Transverse colon (tissue), 4 donors: Measurements from ENCODE around the gene RDX. TPM values are rescaled to one million over a fixed set of nuclear protein-coding genes. Genes with fewer than 3 reads are reported as not detected.

Experiments
- DNase-seq: peaks from one replicate; pipeline ENCODE4 v3.0.0-alpha.2; 2019
- H3K27ac ChIP-seq, 4 donors: fragments of 200-600 bp; sonication (generic); 2 replicates each; pipeline ENCODE4 v1.5.1; 2016 to 2018; ENCODE audit warnings: inconsistent platforms in 4 of 4
- H3K27me3 ChIP-seq: fragments of 200-600 bp; sonication (generic); 2 replicates; pipeline ENCODE4 v1.5.1; 2017; ENCODE audit warnings: inconsistent platforms
- H3K36me3 ChIP-seq, 4 donors: fragments of 200-600 bp; sonication (generic); 2 replicates each; pipeline ENCODE4 v1.5.1; 2017 to 2019; ENCODE audit warnings: inconsistent platforms in 4 of 4
- H3K4me1 ChIP-seq, 4 donors: fragments of 200-600 bp; sonication (generic); 2 replicates each; pipeline ENCODE4 v1.5.1; 2017 to 2020; ENCODE audit warnings: inconsistent platforms in 4 of 4
- H3K4me3 ChIP-seq, 4 donors: fragments of 200-600 bp; sonication (generic); 1 replicate in 1 of 4; 2 replicates in 3 of 4; pipeline versions ENCODE4 v1.5.1 to v1.6.1; 2017 to 2019; ENCODE audit warnings: inconsistent platforms in 4 of 4
- H3K9me3 ChIP-seq, 2 donors: fragments of 200-600 bp; sonication (generic); 2 replicates each; pipeline ENCODE4 v1.5.1; 2017 to 2019; ENCODE audit warnings: inconsistent platforms in 2 of 2
- CTCF ChIP-seq, 5 experiments: fragments of 200-600 bp in 3 of 5; fragments of 450-650 bp in 2 of 5; sonication (generic) in 3 of 5; IDR thresholded peaks; 1 replicate in 2 of 5; 2 replicates in 3 of 5; pipeline ENCODE4 v1.5.1; 2016 to 2017; ENCODE audit warnings: antibody characterized with exemption in 5 of 5, inconsistent platforms in 3 of 5, mild to moderate bottlenecking in 2 of 5, moderate library complexity in 1 of 5
- EP300 ChIP-seq: sonication (generic); formaldehyde crosslinking; IDR thresholded peaks from one replicate; pipeline ENCODE4 v1.6.1; 2017; ENCODE audit warnings: antibody characterized with exemption, low read depth
- POLR2A ChIP-seq: fragments of 450-650 bp; IDR thresholded peaks from one replicate; pipeline ENCODE4 v1.6.1; 2016; ENCODE audit warnings: antibody characterized with exemption, mild to moderate bottlenecking, moderate library complexity
- POLR2AphosphoS5 ChIP-seq, 3 donors: sonication (generic); formaldehyde crosslinking; IDR thresholded peaks; one replicate each; pipeline ENCODE4 v1.6.1; 2016; ENCODE audit warnings: antibody characterized with exemption in 3 of 3
- WGBS, 2 donors: methylation state at CpG; one replicate each; pipeline ENCODE4 v1.1.5; 2018; ENCODE audit warnings: low coverage in 1 of 2; 5-methylcytosine and 5-hydroxymethylcytosine counted together
- in situ Hi-C, 4 donors: fragments of 200-750 bp; cut with MboI; loops; one replicate each; pipeline versions ENCODE4 v1.15.0 to v1.15.1; 2017; ENCODE audit warnings: low sequenced_read_pairs in 3 of 4, low pct_ligation_motif_present in 1 of 4, low pct_unique_long_range_greater_than_20kb in 1 of 4
- intact Hi-C: fragments of 100-400 bp; cut with DNase I; formaldehyde crosslinking; loops from one replicate; pipeline ENCODE4 v1.15.1; 2023; ENCODE audit warnings: low total_unique reads
- total RNA-seq, 4 donors: library from RNA; depleted of rRNA; stranded (reverse); fragments of >200 nt; gene quantifications; one replicate each; pipeline ENCODE4 v1.1.0, GENCODE V29; 2016

The RDX gene
- total RNA-seq, 4 donors from 2014 or later: 16.8 to 34.8 (median 21.9) TPM

GRCh38 chr11:110242746-110243145 lies 53.7 kb downstream of the RDX start:
- no peak for TF ChIP-seq CTCF (IDR thresholded peaks at IDR 0.05)
- TF ChIP-seq POLR2A: no peak
- TF ChIP-seq EP300: no peak
- TF ChIP-seq POLR2AphosphoS5 (IDR thresholded peaks at IDR 0.05): no peak
- DNase-seq: no peak
- intact Hi-C loops: no loop called here
- Histone ChIP-seq H3K9me3 (no peaks in the 10 kb centered on the region), H3K4me3 (no peak overlapping the region), H3K27ac (no peak overlapping the region), H3K36me3 (peaks cover 0 to 6% (median 0%) of the 10 kb centered on the region in 4 donors), H3K4me1 (no peaks in the 10 kb centered on the region), H3K27me3 (no peaks in the 10 kb centered on the region)
- in situ Hi-C loops: no loop called here

- no peaks in the 10 kb centered on the region for H3K9me3 ChIP-seq
- 87 to 96% methylated on average over 7 of the region's 7 CpGs for WGBS, 2 donors
- no peak overlapping the region for H3K27ac ChIP-seq
- no peak for DNase-seq
- intact Hi-C loops (no loop called here), in situ Hi-C loops (no loop called here)
- no peak for TF ChIP-seq POLR2AphosphoS5 (IDR thresholded peaks at IDR 0.05)
- TF ChIP-seq CTCF (IDR thresholded peaks at IDR 0.05): no peak
- TF ChIP-seq POLR2A: no peak
- TF ChIP-seq EP300: no peak
- H3K4me1 ChIP-seq: no peaks in the 10 kb centered on the region
- H3K4me3 ChIP-seq: no peak overlapping the region
- peaks cover 0 to 11% (median 0%) of the 10 kb centered on the region in 4 donors for H3K36me3 ChIP-seq
- H3K27me3 ChIP-seq: no peaks in the 10 kb centered on the region
Measured at GRCh38 chr11:110242188-110242587, 54.2 kb downstream of the RDX start.

DNA sequence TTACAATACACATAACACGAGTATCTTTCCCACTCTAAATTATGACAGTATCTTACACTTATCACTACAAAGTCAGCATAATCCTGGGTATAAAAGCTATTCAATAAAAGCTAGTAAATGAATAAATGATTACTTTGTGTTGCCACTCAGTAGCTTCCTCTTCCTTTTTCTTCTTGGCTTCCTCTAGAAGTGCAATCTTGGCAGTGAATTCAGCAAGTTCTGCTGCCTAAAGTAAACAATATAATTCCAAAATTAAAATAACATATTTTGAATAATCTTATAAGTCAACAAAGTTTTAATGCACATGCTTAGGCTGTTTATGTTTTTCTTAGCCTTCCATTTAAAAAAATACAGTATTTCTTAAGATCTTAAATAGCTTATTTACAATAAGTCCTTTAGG lies 60.4 kb downstream of the RDX start:
- no peaks in the 10 kb centered on the region for H3K27me3 ChIP-seq
- H3K4me3 ChIP-seq: no peak overlapping the region
- 22 to 43% methylated on average over 1 of the region's 1 CpG for WGBS, 2 donors
- DNase-seq: no peak
- intact Hi-C loops (no loop called here), in situ Hi-C loops (no loop called here)
- TF ChIP-seq POLR2AphosphoS5 (IDR thresholded peaks at IDR 0.05): no peak
- no peak for TF ChIP-seq POLR2A
- TF ChIP-seq EP300: no peak
- TF ChIP-seq CTCF (IDR thresholded peaks at IDR 0.05): no peak
- H3K4me1 ChIP-seq: peaks cover 0 to 5% (median 0%) of the 10 kb centered on the region in 4 donors
- no peak overlapping the region for H3K27ac ChIP-seq
- H3K9me3 ChIP-seq: no peaks in the 10 kb centered on the region
- peaks cover 0 to 28% (median 7%) of the 10 kb centered on the region in 4 donors for H3K36me3 ChIP-seq

- H3K9me3 ChIP-seq: no peaks in the 10 kb centered on the region
- no peak overlapping the region for H3K4me3 ChIP-seq
- H3K4me1 ChIP-seq: peaks cover 0 to 5% (median 0%) of the 10 kb centered on the region in 4 donors
- no peak for DNase-seq
- peaks cover 0 to 20% (median 7%) of the 10 kb centered on the region in 4 donors for H3K36me3 ChIP-seq
- H3K27ac ChIP-seq: no peak overlapping the region
- WGBS, 2 donors: 90 to 96% methylated on average over 3 of the region's 3 CpGs
- H3K27me3 ChIP-seq: no peaks in the 10 kb centered on the region
- intact Hi-C loops: loop anchor here (5.0 kb wide), 1 partner anchor 1857 kb away; the partner anchor contains the start of genes SDHD and TIMM8B
- TF ChIP-seq CTCF (IDR thresholded peaks at IDR 0.05) (no peak), EP300 (no peak), POLR2AphosphoS5 (IDR thresholded peaks at IDR 0.05) (no peak), POLR2A (no peak)
- in situ Hi-C loops: no loop called here
Measured at GRCh38 chr11:110230377-110230776, 66.0 kb downstream of the RDX start.
